SK-N-SH treated with all-trans-retinoic acid at 6 μM for 48 hours (cell line): ENCODE results near the gene PPP2R2C.

Source experiments
- ATAC-seq: fragments of 200-7000 bp; cut with Tn5 transposase; 3 replicates; pipeline ENCODE4 v1.9.1; 2020; ENCODE audit warnings: mild to moderate bottlenecking, moderate library complexity
- ARNTL ChIP-seq: fragments of 450-650 bp; formaldehyde crosslinking; IDR thresholded peaks from 2 replicates; pipeline ENCODE4 v1.5.0; 2020; ENCODE audit warnings: low read depth, mild to moderate bottlenecking, moderate library complexity, borderline replicate concordance
- BACH2 ChIP-seq: fragments of 250-450 bp; sonication (Bioruptor Pico); IDR thresholded peaks from 2 replicates; pipeline ENCODE4 v1.9.0; 2021; ENCODE audit warnings: mild to moderate bottlenecking, borderline replicate concordance
- CREB5 ChIP-seq: fragments of 250-450 bp; sonication (Bioruptor Pico); IDR thresholded peaks from 2 replicates; pipeline ENCODE4 v1.5.1; 2020; ENCODE audit warnings: low read depth, mild to moderate bottlenecking, moderate library complexity
- CSDC2 ChIP-seq: fragments of 250-450 bp; sonication (Bioruptor Pico); IDR thresholded peaks from 2 replicates; pipeline ENCODE4 v1.5.0; 2020; ENCODE audit warnings: mild to moderate bottlenecking, moderate library complexity
- CSRNP3 ChIP-seq: fragments of 250-450 bp; sonication (Bioruptor Pico); IDR thresholded peaks from 2 replicates; pipeline ENCODE4 v1.5.1; 2021; ENCODE audit warnings: mild to moderate bottlenecking, moderate library complexity
- ESRRG ChIP-seq: fragments of 250-450 bp; sonication (Bioruptor Pico); IDR thresholded peaks from 2 replicates; pipeline ENCODE4 v1.6.1; 2021; ENCODE audit warnings: mild to moderate bottlenecking
- GLIS3 ChIP-seq: fragments of 250-450 bp; sonication (Bioruptor Pico); IDR thresholded peaks from 2 replicates; pipeline ENCODE4 v1.5.0; 2020; ENCODE audit warnings: mild to moderate bottlenecking, moderate library complexity
- ISL1 ChIP-seq: fragments of 250-450 bp; sonication (Bioruptor Pico); IDR thresholded peaks from 2 replicates; pipeline ENCODE4 v2.1.2; 2022; ENCODE audit warnings: mild to moderate bottlenecking, moderate library complexity
- PATZ1 ChIP-seq: fragments of 250-450 bp; sonication (Bioruptor Pico); IDR thresholded peaks from 2 replicates; pipeline ENCODE4 v1.8.0; 2020; ENCODE audit warnings: mild to moderate bottlenecking, moderate library complexity, borderline replicate concordance
- PPARA ChIP-seq: fragments of 250-450 bp; sonication (Bioruptor Pico); IDR thresholded peaks from 2 replicates; pipeline ENCODE4 v1.5.0; 2020; ENCODE audit warnings: mild to moderate bottlenecking, borderline replicate concordance
- RARB ChIP-seq: fragments of 250-450 bp; sonication (Bioruptor Pico); IDR thresholded peaks from 2 replicates; pipeline ENCODE4 v1.8.0; 2021; ENCODE audit warnings: mild to moderate bottlenecking, moderate library complexity
- SNAI2 ChIP-seq: fragments of 250-450 bp; sonication (Bioruptor Pico); IDR thresholded peaks from 2 replicates; pipeline ENCODE4 v1.5.0; 2020; ENCODE audit warnings: mild to moderate bottlenecking, moderate library complexity
- TCF4 ChIP-seq: fragments of 250-450 bp; sonication (Bioruptor Pico); IDR thresholded peaks from 2 replicates; pipeline ENCODE4 v1.8.0; 2021; ENCODE audit warnings: mild to moderate bottlenecking, moderate library complexity, borderline replicate concordance
- TOX ChIP-seq: fragments of 250-450 bp; sonication (Bioruptor Pico); IDR thresholded peaks from 2 replicates; pipeline ENCODE4 v1.8.0; 2021; ENCODE audit warnings: mild to moderate bottlenecking, moderate library complexity, borderline replicate concordance
- ZC3H10 ChIP-seq: fragments of 250-450 bp; sonication (Bioruptor Pico); IDR thresholded peaks from 2 replicates; pipeline ENCODE4 v1.5.1; 2021; ENCODE audit warnings: mild to moderate bottlenecking, moderate library complexity
- ZFP3 ChIP-seq: fragments of 250-450 bp; sonication (Bioruptor Pico); IDR thresholded peaks from 2 replicates; pipeline ENCODE4 v1.5.0; 2020; ENCODE audit warnings: mild to moderate bottlenecking, moderate library complexity
- ZFP30 ChIP-seq: fragments of 450-650 bp; formaldehyde crosslinking; IDR thresholded peaks from 2 replicates; pipeline ENCODE4 v1.5.0; 2022; ENCODE audit warnings: mild to moderate bottlenecking, moderate library complexity
- ZNF565 ChIP-seq: fragments of 450-650 bp; formaldehyde crosslinking; conservative IDR thresholded peaks from 2 replicates; pipeline ENCODE4 v1.5.0; 2020; ENCODE audit warnings: low read depth, mild to moderate bottlenecking, moderate library complexity
- ZNF70 ChIP-seq: fragments of 450-650 bp; formaldehyde crosslinking; IDR thresholded peaks from 2 replicates; pipeline ENCODE4 v1.5.0; 2020; ENCODE audit warnings: mild to moderate bottlenecking, moderate library complexity
- ZNF8 ChIP-seq: fragments of 450-650 bp; formaldehyde crosslinking; IDR thresholded peaks from 2 replicates; pipeline ENCODE4 v1.5.0; 2020; ENCODE audit warnings: mild to moderate bottlenecking, moderate library complexity
- TF ChIP-seq, protein P1 (sequence below): fragments of 250-450 bp; sonication (Bioruptor Pico); IDR thresholded peaks from 2 replicates; pipeline ENCODE4 v1.5.0; 2020; ENCODE audit warnings: mild to moderate bottlenecking, moderate library complexity

PPP2R2C gene

DNA sequence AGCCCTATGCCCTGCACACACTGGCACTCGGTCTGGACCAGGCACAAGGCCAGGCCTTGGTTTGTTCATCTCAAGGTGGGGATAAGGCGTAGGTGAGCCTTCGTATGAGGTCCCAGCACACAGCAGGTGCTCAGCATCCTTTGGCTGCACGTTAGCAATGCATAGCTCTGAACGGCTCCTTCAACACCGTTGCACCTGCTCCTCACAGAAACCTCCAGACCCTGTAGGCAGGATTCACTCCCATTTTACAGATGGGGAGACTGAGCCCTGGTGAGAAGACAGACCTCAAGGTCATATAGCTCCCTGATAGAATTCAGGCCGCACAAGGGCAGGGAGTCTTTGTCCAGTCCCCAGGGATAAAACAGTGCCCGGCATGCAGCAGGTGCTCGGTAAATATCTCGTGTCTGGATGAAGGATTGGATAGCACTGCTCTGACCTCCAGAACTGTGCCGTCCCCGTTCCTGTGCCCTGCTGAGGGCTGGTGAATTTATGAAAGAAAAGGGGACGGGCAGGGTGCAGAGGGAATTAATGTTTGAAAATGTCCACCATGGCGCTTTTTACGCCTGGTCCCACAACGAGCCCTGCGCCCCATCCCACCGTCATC, 2.4 kb downstream of the PPP2R2C start:
- no peak for TF ChIP-seq ISL1
- no peak for TF ChIP-seq PATZ1 (CRISPR knock-in tag)
- TF ChIP-seq TCF4 (CRISPR knock-in tag), result no peak
- TF ChIP-seq ZNF8 (CRISPR knock-in tag), result no peak
- TF ChIP-seq CSRNP3 (CRISPR knock-in tag), result no peak
- TF ChIP-seq ZFP30 (CRISPR knock-in tag), result no peak
- TF ChIP-seq ZNF70 (CRISPR knock-in tag), result no peak
- no peak for TF ChIP-seq CREB5
- TF ChIP-seq CSDC2 (CRISPR knock-in tag), result no peak
- no peak for TF ChIP-seq ZC3H10 (CRISPR knock-in tag)
- no peak for TF ChIP-seq BACH2 (CRISPR knock-in tag)
- no peak for TF ChIP-seq RARB (CRISPR knock-in tag)
- no peak for TF ChIP-seq SNAI2 (CRISPR knock-in tag)
- no peak for TF ChIP-seq GLIS3 (CRISPR knock-in tag)
- no peak for ATAC-seq

DNA sequence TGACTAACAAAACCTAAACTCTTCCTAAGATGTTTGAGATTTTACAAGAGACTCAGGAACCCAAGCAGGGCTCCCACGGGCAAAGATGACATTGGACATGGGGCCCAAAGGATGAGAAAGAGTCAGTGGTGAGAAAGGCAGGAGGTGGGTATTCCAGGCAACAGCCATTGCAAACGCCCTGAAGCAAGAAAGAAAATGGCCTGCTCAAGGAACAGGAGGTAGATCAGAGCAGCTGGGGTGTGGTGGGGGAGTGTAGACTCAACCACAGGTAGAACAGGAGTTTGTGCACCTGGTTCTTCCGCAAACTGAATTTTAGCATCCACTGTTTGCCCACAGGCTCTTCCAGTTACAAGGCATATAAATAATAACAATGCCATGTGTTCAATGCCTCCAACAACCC, 3.3 kb downstream of the PPP2R2C start:
- no peak for ATAC-seq
- TF ChIP-seq ZNF8 (CRISPR knock-in tag) (no peak), ESRRG (CRISPR knock-in tag) (no peak), CSRNP3 (CRISPR knock-in tag) (no peak)

DNA sequence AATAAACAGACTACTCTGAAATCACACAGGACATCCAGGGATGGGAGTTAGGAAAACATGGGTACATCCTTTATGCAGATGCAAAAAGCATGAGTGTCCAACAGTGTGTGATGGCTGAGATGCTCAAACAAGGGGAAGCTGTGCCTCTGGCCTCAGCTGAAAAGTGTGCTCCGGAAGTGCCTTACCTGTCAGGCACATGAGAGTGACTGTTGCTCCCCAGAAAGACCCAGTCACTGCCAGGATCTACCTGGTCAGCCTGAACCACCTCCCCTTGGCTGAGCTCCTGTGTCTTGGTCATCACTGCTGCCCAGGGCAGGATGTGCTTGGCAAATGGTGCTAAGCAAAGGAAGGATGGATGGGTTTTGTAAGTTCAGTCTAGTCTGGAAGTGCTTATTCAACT, 4.0 kb downstream of the PPP2R2C start:
- ATAC-seq, result no peak
- TF ChIP-seq ISL1 (no peak), GLIS3 (CRISPR knock-in tag) (no peak), SNAI2 (CRISPR knock-in tag) (no peak), TOX (CRISPR knock-in tag) (no peak), ARNTL (CRISPR knock-in tag) (no peak), PPARA (no peak), TCF4 (CRISPR knock-in tag) (no peak), CSDC2 (CRISPR knock-in tag) (no peak), CSRNP3 (CRISPR knock-in tag) (no peak), PATZ1 (CRISPR knock-in tag) (no peak), BACH2 (CRISPR knock-in tag) (no peak), ZFP3 (CRISPR knock-in tag) (no peak), ZNF8 (CRISPR knock-in tag) (no peak), ZNF70 (CRISPR knock-in tag) (no peak), ZNF565 (CRISPR knock-in tag) (no peak)
- TF ChIP-seq, protein P1, sequence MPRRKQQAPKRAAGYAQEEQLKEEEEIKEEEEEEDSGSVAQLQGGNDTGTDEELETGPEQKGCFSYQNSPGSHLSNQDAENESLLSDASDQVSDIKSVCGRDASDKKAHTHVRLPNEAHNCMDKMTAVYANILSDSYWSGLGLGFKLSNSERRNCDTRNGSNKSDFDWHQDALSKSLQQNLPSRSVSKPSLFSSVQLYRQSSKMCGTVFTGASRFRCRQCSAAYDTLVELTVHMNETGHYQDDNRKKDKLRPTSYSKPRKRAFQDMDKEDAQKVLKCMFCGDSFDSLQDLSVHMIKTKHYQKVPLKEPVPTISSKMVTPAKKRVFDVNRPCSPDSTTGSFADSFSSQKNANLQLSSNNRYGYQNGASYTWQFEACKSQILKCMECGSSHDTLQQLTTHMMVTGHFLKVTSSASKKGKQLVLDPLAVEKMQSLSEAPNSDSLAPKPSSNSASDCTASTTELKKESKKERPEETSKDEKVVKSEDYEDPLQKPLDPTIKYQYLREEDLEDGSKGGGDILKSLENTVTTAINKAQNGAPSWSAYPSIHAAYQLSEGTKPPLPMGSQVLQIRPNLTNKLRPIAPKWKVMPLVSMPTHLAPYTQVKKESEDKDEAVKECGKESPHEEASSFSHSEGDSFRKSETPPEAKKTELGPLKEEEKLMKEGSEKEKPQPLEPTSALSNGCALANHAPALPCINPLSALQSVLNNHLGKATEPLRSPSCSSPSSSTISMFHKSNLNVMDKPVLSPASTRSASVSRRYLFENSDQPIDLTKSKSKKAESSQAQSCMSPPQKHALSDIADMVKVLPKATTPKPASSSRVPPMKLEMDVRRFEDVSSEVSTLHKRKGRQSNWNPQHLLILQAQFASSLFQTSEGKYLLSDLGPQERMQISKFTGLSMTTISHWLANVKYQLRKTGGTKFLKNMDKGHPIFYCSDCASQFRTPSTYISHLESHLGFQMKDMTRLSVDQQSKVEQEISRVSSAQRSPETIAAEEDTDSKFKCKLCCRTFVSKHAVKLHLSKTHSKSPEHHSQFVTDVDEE (CRISPR knock-in tag), result no peak
